ENCODE measurements around the gene EXOSC7.
A peak's percentile ranks its signal among the peaks of the same experiment; 100 is the strongest.

EXOSC7 gene

GRCh38 chr3:44988073-44988472 is 12.0 kb downstream of the EXOSC7 start:
- Histone ChIP-seq H3K36me3 (ENCODE audit: control insufficient read depth, insufficient read depth, low read length) (peaks cover 15% of the 10 kb centered on the region), H3K27me3 (replicated peaks; ENCODE audit: control insufficient read depth, insufficient read depth, low read length) (no peaks in the 10 kb centered on the region), H3K4me3 (replicated peaks; ENCODE audit: low read depth, low read length) (no peak overlapping the region)
- no peak for DNase-seq (ENCODE audit: extremely low read depth, insufficient read length)
- peak; percentile 66 for TF ChIP-seq CTCF (IDR thresholded peaks at IDR 0.05; ENCODE audit: insufficient read depth, low read length, poor library complexity, severe bottlenecking)

GRCh38 chr3:44989141-44989540 is 13.1 kb downstream of the EXOSC7 start:
- no peak for TF ChIP-seq CTCF (IDR thresholded peaks at IDR 0.05; ENCODE audit: insufficient read depth, low read length, poor library complexity, severe bottlenecking)
- H3K27me3 ChIP-seq (replicated peaks; ENCODE audit: control insufficient read depth, insufficient read depth, low read length): no peaks in the 10 kb centered on the region
- DNase-seq (ENCODE audit: extremely low read depth, insufficient read length): no peak
- H3K36me3 ChIP-seq (ENCODE audit: control insufficient read depth, insufficient read depth, low read length): peaks cover 15% of the 10 kb centered on the region
- H3K4me3 ChIP-seq (replicated peaks; ENCODE audit: low read depth, low read length): no peak overlapping the region

- Histone ChIP-seq H3K36me3 (ENCODE audit: control insufficient read depth, insufficient read depth, low read length) (peaks cover 15% of the 10 kb centered on the region), H3K4me3 (replicated peaks; ENCODE audit: low read depth, low read length) (no peak overlapping the region), H3K27me3 (replicated peaks; ENCODE audit: control insufficient read depth, insufficient read depth, low read length) (no peaks in the 10 kb centered on the region)
- DNase-seq (ENCODE audit: extremely low read depth, insufficient read length): no peak
- no peak for TF ChIP-seq CTCF (IDR thresholded peaks at IDR 0.05; ENCODE audit: insufficient read depth, low read length, poor library complexity, severe bottlenecking)
Observed at GRCh38 chr3:44989636-44990373, 13.8 kb downstream of the EXOSC7 start.

- Histone ChIP-seq H3K27me3 (replicated peaks; ENCODE audit: control insufficient read depth, insufficient read depth, low read length) (no peaks in the 10 kb centered on the region), H3K36me3 (ENCODE audit: control insufficient read depth, insufficient read depth, low read length) (peaks cover 15% of the 10 kb centered on the region), H3K4me3 (replicated peaks; ENCODE audit: low read depth, low read length) (no peak overlapping the region)
- TF ChIP-seq CTCF (IDR thresholded peaks at IDR 0.05; ENCODE audit: insufficient read depth, low read length, poor library complexity, severe bottlenecking): no peak
- DNase-seq (ENCODE audit: extremely low read depth, insufficient read length): no peak
Observed at GRCh38 chr3:44991326-44991725, 15.3 kb downstream of the EXOSC7 start.

- Histone ChIP-seq H3K27me3 (replicated peaks; ENCODE audit: control insufficient read depth, insufficient read depth, low read length) (no peaks in the 10 kb centered on the region), H3K36me3 (ENCODE audit: control insufficient read depth, insufficient read depth, low read length) (peaks cover 18% of the 10 kb centered on the region), H3K4me3 (replicated peaks; ENCODE audit: low read depth, low read length) (no peak overlapping the region)
- DNase-seq (ENCODE audit: extremely low read depth, insufficient read length): no peak
- TF ChIP-seq CTCF (IDR thresholded peaks at IDR 0.05; ENCODE audit: insufficient read depth, low read length, poor library complexity, severe bottlenecking): peak; percentile 87
Observed at GRCh38 chr3:44992555-44993470, 16.8 kb downstream of the EXOSC7 start.

All from GM06990 (cell line).